Peyer's patch (tissue), 4 donors: Measurements from ENCODE around the gene TSSK2.

ENCODE experiments used
- POLR2A ChIP-seq, 2 donors: fragments of 450-650 bp; IDR thresholded peaks; one replicate each; pipeline ENCODE4 v1.5.1; 2017; ENCODE audit warnings: antibody characterized with exemption in 2 of 2, mild to moderate bottlenecking in 2 of 2, moderate library complexity in 2 of 2
- TF ChIP-seq, protein P1 (sequence below), 6 experiments: fragments of 450-650 bp in 4 of 6; fragments of 200-600 bp in 2 of 6; sonication (generic) in 1 of 6; IDR thresholded peaks; one replicate each; pipeline ENCODE4 v1.5.1; 2017 to 2019; ENCODE audit warnings: antibody characterized with exemption in 6 of 6, mild to moderate bottlenecking in 3 of 6, moderate library complexity in 1 of 6

DNA sequence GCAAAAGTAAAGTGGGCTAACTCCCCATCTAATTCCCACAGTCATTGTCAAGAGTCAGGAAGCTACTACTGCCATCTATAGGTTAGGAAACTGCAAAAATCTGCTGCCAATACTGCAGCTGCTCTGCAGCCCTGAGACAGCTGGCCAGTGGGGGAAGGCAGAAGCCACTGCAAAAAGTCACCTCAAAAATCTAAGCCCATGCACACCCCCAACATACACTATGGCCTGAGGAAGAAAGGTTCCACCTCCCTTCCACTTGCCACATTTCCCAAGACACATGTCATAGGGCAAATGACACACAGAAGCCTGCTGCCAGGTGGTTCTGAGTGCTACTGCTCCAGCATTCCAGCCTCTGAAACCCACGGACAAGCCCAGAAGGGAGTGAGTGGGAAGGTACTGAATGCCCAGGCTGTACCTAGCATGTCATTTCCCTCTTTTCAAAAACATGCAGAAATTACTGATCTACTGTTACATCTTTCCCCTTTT is 45.8 kb upstream of the TSSK2 start:
- TF ChIP-seq, protein P1, sequence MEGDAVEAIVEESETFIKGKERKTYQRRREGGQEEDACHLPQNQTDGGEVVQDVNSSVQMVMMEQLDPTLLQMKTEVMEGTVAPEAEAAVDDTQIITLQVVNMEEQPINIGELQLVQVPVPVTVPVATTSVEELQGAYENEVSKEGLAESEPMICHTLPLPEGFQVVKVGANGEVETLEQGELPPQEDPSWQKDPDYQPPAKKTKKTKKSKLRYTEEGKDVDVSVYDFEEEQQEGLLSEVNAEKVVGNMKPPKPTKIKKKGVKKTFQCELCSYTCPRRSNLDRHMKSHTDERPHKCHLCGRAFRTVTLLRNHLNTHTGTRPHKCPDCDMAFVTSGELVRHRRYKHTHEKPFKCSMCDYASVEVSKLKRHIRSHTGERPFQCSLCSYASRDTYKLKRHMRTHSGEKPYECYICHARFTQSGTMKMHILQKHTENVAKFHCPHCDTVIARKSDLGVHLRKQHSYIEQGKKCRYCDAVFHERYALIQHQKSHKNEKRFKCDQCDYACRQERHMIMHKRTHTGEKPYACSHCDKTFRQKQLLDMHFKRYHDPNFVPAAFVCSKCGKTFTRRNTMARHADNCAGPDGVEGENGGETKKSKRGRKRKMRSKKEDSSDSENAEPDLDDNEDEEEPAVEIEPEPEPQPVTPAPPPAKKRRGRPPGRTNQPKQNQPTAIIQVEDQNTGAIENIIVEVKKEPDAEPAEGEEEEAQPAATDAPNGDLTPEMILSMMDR (IDR thresholded peaks at IDR 0.05) = peak in 1 of 6 experiments; percentile 2
- no peak for TF ChIP-seq POLR2A (IDR thresholded peaks at IDR 0.05)
